ENCODE measurements around the gene ST7. TPM values are rescaled to one million over a fixed set of nuclear protein-coding genes. Genes with fewer than 3 reads are reported as not detected.

ST7 gene
- total and polyA plus RNA-seq, 2 of the 13 experiments (the other 11 are each of a cell fraction or from before 2014, with no cell fraction given) = 17.3 to 23.5 TPM

- TF ChIP-seq TP53 (CRISPR knock-in tag; conservative IDR thresholded peaks at IDR 0.05) (no peak), ZNF34 (CRISPR knock-in tag; IDR thresholded peaks at IDR 0.05; ENCODE audit: borderline replicate concordance) (no peak), MEIS1 (CRISPR knock-in tag; IDR thresholded peaks at IDR 0.05; ENCODE audit: borderline replicate concordance) (no peak), DPF2 (CRISPR knock-in tag; IDR thresholded peaks at IDR 0.05; ENCODE audit: borderline replicate concordance, low read depth) (no peak), PTBP1 (IDR thresholded peaks at IDR 0.05; ENCODE audit: low read depth, low read length, poor library complexity, severe bottlenecking) (no peak), SPEN (CRISPR knock-in tag; IDR thresholded peaks at IDR 0.05; ENCODE audit: low read depth) (no peak), ATM (IDR thresholded peaks at IDR 0.05; ENCODE audit: borderline replicate concordance) (no peak), ATF1 (CRISPR knock-in tag; IDR thresholded peaks at IDR 0.05) (no peak), NR0B2 (CRISPR knock-in tag; IDR thresholded peaks at IDR 0.05) (no peak), ZNF652 (CRISPR knock-in tag; IDR thresholded peaks at IDR 0.05; ENCODE audit: borderline replicate concordance, low read depth) (no peak), ZNF615 (CRISPR knock-in tag; IDR thresholded peaks at IDR 0.05; ENCODE audit: borderline replicate concordance) (no peak), ZNF672 (CRISPR knock-in tag; IDR thresholded peaks at IDR 0.05) (no peak), GABPB1 (CRISPR knock-in tag; IDR thresholded peaks at IDR 0.05) (no peak), MEF2D (CRISPR knock-in tag; IDR thresholded peaks at IDR 0.05) (no peak), MED13 (CRISPR knock-in tag; IDR thresholded peaks at IDR 0.05) (no peak), FOXJ3 (CRISPR knock-in tag; IDR thresholded peaks at IDR 0.05; ENCODE audit: borderline replicate concordance) (peak; percentile 69; the same call in 1 of the 2 replicates), ZBTB8A (CRISPR knock-in tag; IDR thresholded peaks at IDR 0.05; ENCODE audit: borderline replicate concordance, low read depth) (no peak), MLXIP (CRISPR knock-in tag; IDR thresholded peaks at IDR 0.05; ENCODE audit: borderline replicate concordance) (no peak), PRMT3 (CRISPR knock-in tag; IDR thresholded peaks at IDR 0.05; ENCODE audit: borderline replicate concordance, low read depth) (no peak), ZNF10 (CRISPR knock-in tag; IDR thresholded peaks at IDR 0.05; ENCODE audit: borderline replicate concordance, low read depth) (no peak), SAP130 (CRISPR knock-in tag; IDR thresholded peaks at IDR 0.05; ENCODE audit: low read depth) (peak; percentile 45; the same call in 1 of the 2 replicates), RFX3 (CRISPR knock-in tag; IDR thresholded peaks at IDR 0.05) (no peak), SSRP1 (CRISPR knock-in tag; IDR thresholded peaks at IDR 0.05) (no peak), POLR2G (IDR thresholded peaks at IDR 0.05; ENCODE audit: low read depth, low read length) (no peak), TERF1 (CRISPR knock-in tag; IDR thresholded peaks at IDR 0.05) (no peak), KAT2B (IDR thresholded peaks at IDR 0.05; ENCODE audit: borderline replicate concordance, low read depth, low read length) (no peak)
Measured at GRCh38 chr7:117124591-117125220, 171.4 kb downstream of the ST7 start (continued).
